HG02623 (cell line): Measurements from ENCODE around the gene SCNN1B.

ENCODE experiments used
- ATAC-seq: cut with Tn5 transposase; IDR thresholded peaks from one replicate; pipeline ENCODE4 v1.9.1; 2021; ENCODE audit warnings: moderate library complexity; ENCODE audit not compliant: unreplicated experiment

SCNN1B gene

DNA sequence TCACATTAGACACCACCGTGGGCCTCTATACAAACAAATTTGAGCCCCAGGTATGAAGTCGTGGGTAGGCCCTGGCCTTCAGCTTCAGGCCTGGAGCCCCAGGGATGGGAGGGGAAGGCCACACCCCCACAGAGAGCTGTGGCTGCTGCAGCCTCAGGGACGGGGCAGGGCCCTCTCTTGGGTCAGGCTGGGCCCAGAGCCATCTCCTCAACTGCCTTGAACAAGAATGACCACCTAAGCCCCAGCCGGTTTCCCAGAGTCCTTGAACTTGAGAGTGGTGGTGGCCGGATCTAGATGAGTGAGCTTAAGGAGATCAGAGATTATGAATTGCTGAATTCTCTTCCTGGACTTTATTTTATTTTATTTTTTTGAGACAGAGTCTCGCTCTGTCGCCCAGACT, 18.6 kb downstream of the SCNN1B start:
- ATAC-seq: no peak

DNA sequence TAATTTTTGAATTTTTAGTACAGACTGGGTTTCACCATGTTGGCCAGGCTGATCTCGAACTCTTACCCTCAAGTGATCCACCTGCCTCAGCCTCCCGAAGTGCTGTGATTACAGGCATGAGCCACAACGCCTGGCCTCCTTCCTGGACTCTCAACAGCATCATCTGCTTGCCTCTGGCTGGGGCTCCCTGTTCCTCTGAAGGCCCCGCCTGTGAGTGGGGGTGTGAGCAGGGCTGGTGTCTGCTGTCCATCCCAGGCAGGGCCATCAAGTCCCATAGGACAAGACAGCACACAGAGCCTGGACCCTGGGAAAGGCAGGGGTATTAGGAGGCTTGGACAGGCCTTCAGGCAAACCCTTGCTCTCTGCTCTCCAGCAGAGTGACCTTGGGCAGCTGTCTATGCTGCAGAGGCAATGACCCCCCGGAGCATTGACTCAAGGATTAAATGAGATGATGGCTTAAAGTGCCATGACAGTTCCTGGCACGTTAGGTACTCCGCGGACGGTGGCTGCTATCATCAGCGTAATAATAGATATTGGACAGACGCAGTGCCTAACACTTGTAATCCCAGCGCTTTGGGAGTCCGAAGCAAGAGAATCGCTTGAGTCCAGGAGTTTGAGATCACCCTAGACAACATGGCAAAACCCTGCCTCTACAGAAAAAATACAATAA, 19.2 kb downstream of the SCNN1B start:
- no peak for ATAC-seq

DNA sequence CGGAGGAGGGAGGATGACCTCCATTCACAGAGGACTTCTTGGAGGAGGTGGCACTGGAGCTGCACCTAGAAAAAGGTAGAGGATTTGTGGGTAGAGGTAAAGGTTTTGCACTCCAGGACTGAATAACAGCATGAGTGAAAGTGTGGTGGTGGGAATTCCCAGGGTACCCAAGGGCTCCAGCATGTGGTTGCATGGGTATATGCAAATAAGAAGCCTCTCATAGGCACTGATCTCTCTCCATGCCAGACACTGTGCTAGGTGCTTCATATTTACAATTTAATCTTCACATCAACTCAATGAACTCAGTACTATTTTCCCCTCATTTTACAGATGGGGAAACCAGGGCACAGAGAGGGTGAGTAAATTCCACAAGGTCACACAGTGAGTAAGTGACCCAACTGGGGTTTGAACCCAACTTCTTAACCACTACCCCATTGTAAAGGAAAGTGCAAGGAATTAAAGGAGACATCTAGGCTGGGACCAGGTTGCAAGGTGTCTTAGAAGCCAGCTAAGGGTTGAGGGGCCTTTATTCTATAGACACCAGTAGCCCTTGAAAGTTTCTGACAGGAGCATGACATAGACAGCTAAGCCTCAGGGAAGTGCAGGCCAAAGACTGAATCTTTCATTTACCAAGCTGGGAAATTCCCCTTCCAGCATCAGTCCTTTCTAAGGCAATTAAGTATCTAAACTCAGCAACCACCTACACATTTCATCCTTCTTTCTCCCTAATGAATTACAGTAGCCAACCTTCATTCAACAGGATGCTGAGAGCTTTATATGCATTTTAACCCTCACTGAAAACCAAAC, 21.3 kb downstream of the SCNN1B start:
- no peak for ATAC-seq

DNA sequence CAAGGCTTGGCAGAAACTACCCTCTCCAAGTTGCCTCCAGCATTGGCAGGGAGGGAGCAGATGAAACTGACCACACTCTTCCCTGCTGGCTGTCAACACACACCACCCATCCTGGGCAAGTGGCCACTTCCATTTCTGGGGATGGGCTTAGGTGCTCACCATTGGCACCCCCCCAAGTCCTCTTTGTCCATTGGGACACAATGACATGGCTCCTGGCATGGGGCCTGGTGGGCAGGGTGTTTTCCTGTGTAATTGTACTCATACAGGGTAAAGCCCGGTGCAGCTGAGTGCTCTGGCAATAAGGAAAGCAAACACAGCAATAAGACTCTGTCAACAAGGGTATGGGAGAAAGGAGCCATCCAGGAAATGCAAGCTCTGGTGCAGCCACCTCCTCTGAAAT, 22.6 kb downstream of the SCNN1B start:
- ATAC-seq: no peak

DNA sequence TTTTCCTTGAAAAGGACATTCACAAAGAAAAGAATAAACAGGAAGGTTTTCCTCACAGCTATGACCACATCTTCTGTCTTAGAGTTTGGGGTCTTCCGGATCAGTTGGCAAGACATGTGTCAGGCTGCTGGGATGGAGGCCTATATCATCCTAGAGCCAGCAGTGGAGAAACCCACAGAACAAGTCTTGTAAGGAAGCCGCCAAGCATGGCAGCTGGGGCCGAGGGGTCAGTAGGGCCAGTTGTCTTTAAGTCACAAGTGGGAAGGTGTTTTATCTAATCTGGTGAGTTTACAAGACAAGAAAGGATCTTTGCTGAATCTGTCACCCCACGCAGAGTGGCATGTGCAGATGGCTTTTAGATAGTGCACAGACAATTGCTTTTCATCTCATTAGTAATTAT, 25.7 kb downstream of the SCNN1B start:
- no peak for ATAC-seq

DNA sequence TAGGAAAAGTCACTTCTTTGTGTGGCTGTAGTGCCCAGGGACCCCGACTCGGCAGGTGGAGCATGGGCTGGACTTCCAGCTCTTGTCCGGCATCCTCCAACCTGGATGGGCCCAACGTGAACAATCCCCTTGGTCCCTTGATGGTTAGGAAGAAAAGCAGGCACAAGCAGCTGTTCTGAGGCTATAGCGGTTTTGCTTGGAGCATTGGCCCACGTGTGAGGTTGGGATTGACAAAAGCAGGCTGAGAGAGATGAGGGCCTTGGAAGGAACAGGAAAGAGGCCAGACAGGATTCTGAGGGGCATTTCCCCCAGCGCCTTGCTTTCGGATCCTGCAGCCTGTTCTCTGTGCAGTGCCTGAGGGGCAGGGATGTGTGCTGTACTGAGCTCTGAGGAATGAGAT, 28.1 kb downstream of the SCNN1B start:
- no peak for ATAC-seq

DNA sequence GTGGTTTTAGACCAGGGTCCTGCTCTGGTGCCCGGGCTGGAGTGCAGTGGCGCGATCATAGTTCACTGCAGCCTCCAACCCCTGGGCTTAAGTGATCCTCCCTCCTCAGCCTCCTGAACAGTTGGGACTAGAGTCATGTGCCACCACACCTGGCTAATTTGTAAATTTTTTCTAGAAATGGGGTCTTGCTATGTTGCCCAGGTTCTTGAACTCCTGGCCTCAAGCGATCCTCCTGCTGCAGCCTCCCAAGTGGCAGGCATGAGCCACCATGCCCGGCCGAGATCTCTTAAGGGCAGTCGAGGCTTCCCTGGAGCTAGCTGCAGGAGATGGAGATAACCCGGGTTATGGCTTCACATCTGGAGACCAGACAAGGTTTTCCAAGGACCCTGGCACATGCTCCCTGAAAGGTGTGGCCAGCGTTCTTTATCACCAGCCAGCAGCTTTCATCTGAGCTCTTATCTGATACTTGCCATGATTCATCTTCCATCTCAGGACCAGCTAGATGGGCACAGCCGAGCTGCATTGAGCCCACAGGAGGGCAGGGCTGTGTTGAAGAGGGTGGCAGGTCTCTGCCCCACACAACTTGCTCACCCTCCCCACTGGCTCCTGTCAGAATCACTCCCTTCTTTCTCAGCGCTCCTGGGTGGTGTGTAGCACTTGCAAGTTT, 28.6 kb downstream of the SCNN1B start:
- ATAC-seq: no peak

DNA sequence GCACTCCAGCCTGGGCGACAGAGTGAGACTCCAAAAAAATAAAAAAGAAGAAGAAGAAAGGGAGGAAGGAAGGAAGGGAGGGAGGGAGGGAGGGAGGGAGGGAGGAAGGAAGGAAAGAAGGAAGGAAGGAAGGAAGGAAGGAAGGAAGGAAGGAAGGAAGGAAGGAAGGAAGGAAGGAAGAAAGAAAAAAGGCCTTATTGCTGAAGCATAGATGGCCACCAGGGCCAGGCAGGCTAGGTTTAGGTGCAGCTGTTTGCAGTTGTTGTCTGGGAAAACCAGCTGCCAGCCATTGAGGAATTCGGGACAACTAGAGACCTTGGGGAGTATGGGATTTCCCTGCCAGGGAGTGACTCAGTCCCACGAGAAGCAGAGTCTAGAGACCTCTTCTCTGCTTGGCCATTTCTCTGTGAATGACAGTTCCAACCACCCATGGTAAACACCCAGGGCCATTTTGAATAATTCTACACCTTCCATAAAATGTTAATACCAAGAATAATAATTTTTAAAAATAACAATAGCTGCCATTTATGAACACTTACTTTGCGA, 31.0 kb downstream of the SCNN1B start:
- ATAC-seq: no peak

DNA sequence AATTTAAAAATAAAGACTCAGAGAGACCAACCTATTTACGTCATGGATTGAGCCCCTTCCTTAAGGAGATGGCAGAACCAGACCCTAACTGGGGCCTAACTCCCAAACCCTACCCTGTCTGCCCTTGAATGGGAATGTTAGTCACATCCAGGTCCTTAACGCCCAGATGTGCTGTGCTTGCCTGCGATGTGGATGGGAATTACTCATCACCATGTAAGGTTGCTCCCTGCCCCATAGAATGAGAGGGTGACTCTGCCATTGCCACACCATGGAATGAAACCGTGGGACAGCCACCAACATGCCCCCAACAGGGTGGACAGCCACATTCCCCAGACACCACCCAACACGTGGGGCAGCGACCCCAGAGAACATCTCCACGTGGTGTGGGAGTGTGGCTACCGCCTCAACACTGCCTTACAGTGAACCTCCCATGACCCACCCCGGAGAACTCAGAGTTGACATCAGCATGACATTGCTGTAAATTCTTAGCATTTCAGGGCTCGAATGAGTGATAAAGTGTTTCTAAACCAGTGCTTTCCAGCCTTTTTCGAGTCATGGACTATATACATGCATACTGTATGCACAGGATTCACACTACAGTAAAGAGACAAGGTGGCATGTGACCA, 31.8 kb downstream of the SCNN1B start:
- ATAC-seq: no peak

DNA sequence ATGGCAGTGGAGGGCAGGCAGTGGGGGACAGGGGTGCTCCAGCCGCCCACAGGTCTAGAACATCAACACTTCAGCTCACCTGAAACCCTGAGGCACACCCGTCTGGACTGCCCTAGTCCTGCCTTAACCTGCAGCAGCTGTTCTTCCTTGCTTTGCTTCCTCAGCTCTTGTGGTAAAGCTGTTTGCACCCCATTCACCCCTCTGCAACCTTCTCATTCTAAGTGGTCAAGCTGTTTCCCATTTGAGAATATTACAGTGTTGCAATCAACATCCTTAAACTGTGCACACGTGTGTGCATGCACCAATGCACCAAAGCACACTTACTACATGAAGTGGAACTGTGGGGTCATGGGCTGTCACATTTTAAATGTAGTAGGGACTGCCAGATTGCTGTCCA, 32.4 kb downstream of the SCNN1B start:
- ATAC-seq: no peak

DNA sequence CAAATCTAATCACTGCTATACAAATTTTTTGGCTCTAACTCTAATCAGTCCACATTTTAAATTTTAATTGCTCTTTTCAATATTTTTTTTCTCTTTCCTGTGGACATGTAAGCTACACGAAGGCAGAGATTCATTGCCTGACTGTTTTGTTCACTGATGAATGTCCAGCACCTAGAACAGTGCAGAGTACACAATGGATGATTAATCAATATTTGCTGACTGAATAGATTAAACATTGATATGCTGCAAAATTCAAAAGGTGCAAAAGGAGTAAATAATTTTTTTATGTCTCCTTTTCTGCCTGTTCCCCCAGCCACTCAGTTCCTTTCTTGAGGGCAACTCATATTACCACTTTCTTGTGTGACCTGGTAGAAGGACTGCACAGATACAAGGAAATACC, 32.8 kb downstream of the SCNN1B start:
- no peak for ATAC-seq

DNA sequence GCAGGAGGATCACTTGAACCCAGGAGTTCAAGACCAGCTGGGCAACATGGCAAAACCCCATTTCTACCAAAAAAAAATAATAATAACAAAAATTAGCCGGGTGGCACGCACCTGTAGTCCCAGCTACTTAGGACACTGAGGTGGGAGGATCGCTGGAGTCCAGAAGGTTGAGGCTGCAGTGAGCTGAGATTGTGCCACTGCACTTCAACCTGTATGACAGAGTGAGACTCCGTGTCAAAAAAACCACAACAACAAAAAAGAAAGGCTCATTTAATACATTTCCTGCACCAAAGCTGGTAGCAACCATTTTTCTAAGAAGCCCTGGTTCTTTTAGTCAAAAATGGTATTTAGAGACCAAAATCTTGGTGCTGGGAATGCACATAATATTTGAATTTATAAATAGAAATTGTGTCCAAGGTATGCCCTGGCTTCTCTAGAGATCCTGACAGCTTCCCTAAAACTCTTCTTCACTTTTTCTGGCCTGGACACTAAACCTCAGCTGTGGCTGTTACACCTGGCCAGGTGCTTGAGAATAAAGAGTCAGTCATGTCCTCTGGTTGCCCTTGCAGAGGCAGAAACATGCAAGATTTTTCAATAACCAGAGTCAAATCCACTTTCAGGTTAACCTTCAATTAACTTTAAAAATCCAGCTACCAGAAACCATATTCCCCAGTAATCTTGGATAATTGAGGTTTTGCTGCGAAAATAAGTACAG, 35.9 kb downstream of the SCNN1B start:
- no peak for ATAC-seq

DNA sequence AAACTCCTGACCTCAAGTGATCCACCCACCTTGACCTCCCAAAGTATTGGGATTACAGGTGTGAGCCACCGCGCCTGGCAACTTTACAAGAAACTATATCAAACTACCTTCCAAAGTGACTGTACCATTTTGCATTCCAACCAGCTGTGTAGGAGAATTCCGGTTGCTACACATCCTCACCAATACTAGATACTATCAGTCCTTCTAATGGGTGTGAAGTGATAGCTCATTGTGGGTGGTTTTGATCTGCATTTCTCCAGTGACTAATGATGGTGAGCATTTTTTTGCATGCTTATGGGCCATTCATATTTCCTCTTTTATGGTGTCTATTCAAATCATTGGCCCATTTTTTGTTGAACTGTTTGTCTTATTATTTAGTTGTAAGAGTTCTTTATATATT, 37.7 kb downstream of the SCNN1B start:
- no peak for ATAC-seq

DNA sequence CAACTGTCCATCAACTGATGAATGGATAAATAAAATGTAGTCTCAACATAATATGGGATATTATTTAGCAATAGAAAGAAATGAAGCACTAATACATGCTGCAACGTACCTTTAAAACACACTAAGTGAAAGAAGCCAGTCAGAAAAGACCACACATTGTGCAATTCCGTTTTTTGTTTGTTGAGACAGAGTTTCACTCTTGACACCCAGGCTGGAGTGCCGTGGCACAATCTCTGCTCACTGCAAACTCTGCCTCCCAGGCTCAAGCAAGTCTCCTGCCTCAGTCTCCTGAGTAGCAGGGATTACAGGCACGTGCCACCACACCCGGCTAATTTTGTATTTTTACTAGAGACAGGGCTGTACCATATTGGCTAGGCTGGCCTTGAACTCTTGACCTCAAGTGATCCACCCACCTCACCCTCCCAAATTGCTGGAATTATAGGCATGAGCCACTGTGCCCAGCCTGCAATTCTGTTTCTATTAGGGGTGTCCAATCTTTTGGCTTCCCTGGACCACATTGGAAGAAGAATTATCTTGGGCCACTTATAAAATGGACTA, 40.1 kb downstream of the SCNN1B start:
- no peak for ATAC-seq

DNA sequence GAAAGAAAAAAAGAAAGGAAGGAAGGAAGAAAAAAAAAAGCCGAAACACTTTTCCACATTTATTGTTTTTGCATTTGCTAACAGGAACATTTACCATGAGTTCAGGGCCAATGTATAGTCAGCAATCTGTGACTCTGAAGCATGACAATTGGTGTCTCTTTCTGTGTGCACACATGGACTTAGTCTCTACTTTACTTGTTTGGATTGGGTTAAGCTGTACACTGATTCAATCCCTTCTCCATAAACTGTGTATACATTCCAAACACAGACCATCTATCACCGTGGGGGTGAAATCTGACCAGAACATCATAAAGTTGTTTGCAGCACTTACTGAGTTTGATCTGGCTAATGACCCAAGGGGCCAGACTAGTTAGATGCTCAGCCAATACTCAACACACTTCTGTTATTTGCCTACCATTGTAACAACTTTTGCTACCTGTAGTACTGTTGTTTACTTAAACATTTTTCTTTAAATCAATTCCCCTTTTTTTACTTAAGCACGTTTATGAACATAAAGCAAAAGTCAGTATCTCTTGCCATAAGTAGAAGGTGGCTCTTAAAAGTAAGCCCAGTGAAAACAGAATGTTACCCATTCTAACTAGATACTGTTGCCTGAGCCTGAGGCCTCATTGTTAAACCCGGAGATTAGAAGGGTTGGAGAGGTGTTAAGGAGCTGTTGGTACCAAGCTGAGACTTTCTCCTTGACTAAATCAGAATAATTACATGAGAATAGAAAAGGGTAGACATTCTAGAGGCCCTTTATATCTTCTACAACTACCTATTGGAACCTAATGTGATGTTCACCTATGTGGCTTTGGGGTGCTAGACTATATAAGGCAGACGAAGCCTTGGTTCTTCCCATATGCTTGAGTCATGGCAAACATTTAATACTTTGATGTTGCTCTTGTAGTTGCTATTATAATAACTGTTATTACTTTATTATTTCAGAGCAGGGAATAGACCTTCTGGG, 41.8 kb downstream of the SCNN1B start:
- ATAC-seq: no peak

DNA sequence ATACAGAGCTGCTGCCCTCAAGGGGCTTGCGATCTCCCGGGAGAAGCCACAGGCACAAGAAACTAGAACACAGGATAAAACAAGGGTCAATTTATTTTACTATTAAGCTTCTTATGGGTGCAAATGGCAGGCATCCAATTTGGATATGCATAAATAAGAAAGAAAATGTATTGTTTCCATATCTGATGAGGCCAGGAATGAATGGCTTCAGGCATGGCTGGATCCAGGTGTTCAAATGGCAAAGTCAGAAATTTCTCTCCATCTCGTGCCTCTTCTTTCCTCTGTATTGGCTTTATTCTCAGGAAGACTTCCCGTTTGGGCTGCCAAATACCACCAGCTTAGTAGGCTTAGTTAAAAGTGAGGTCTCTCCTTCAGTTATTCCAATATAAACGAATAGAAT, 43.1 kb downstream of the SCNN1B start:
- no peak for ATAC-seq

DNA sequence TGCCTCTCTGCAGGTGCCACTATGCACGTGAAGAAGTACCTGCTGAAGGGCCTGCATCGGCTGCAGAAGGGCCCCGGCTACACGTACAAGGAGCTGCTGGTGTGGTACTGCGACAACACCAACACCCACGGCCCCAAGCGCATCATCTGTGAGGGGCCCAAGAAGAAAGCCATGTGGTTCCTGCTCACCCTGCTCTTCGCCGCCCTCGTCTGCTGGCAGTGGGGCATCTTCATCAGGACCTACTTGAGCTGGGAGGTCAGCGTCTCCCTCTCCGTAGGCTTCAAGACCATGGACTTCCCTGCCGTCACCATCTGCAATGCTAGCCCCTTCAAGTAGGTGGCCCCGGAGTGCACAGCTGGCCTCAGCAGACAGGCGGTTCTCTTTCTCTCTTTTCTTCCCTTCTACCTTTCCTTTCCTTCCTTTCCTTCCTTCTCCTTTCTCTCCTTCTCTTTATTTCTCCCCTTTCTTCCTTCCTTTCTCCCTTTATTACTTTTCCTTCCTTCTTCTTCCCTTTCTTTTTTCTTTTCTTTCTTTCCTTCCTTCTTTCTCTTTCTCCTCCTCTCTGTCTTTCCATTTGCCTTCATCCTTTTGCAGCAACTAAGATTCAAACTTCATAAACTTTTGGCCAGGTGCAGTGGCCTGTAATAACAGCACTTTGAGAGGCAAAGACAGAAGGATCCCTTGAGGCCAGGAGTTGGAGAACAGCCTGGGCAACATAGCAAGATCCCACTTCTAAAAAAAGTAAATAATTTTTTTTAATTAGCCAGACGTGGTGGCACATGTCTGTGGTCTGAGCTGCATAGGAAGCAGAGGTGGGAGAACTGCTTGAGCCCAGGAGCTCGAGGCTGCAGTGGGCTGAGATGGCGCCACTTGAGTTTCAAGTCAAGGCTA, 46.7 kb downstream of the SCNN1B start:
- no peak for ATAC-seq

DNA sequence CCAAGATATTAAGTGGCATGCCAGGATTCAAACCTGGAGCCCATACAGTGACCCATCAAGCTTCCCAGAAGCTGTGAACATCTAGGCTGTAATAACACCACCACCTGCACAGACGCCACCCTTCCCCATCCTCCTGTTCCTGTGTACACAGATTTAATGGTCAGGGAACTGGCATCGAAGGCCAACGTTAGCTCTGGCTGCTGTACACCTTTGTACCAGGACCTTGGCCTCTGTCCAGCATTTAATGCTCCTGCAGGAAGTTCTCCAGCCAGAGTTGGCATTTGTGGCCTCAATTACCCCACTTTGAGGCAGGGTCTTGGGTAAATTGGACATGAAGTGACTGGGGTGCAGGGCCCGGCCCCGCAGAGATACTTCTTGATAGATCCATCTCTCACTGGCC, 49.3 kb downstream of the SCNN1B start:
- ATAC-seq: no peak
